Immature natural killer cell (primary cell): ENCODE data around the gene PEAR1. TPM values are rescaled to one million over a fixed set of nuclear protein-coding genes. Genes with fewer than 3 reads are reported as not detected.

ENCODE experiments used
- DNase-seq, 3 donors: peaks; one replicate each; pipeline ENCODE4 v3.0.0; 2022; ENCODE audit warnings: mixed read lengths in 1 of 3
- H3K27ac Mint-ChIP-seq, 6 donors: one replicate each; pipeline ENCODE4 v1.8.0; 2020; ENCODE audit warnings: mixed read lengths in 6 of 6, mild to moderate bottlenecking in 5 of 6, inconsistent platforms in 4 of 6, moderate library complexity in 3 of 6
- H3K27me3 Mint-ChIP-seq, 3 donors: one replicate each; pipeline ENCODE4 v1.8.0; 2020 to 2021; ENCODE audit warnings: low read depth in 3 of 3, mild to moderate bottlenecking in 3 of 3, mixed read lengths in 3 of 3, moderate library complexity in 3 of 3, inconsistent platforms in 1 of 3
- H3K36me3 Mint-ChIP-seq, 3 donors: one replicate each; pipeline ENCODE4 v1.8.0; 2020; ENCODE audit warnings: mixed read lengths in 3 of 3, inconsistent platforms in 2 of 3, mild to moderate bottlenecking in 2 of 3
- H3K4me1 Mint-ChIP-seq, 2 donors: one replicate each; pipeline ENCODE4 v1.8.0; 2020; ENCODE audit warnings: inconsistent platforms in 2 of 2, mild to moderate bottlenecking in 2 of 2, mixed read lengths in 2 of 2, moderate library complexity in 1 of 2
- H3K4me3 Mint-ChIP-seq, 5 donors: one replicate each; pipeline ENCODE4 v1.8.0; 2020; ENCODE audit warnings: mild to moderate bottlenecking in 5 of 5, mixed read lengths in 5 of 5, inconsistent platforms in 3 of 5, moderate library complexity in 3 of 5
- H3K9me3 Mint-ChIP-seq, 6 donors: one replicate each; pipeline ENCODE4 v1.8.0; 2020; ENCODE audit warnings: mild to moderate bottlenecking in 6 of 6, mixed read lengths in 6 of 6, inconsistent platforms in 4 of 6, moderate library complexity in 3 of 6
- polyA plus RNA-seq, 3 donors: library from polyadenylated mRNA; unstranded; fragments of 300-500 nt; fragmentation: Illumina TruSeq; gene quantifications; one replicate each; pipeline ENCODE4 v1.2.3, GENCODE V29; 2021

PEAR1 gene
- polyA plus RNA-seq, 3 donors from 2014 or later = 0.28 TPM; not detected in 2

- H3K27me3 Mint-ChIP-seq = peaks cover 4 to 8% (median 7%) of the 10 kb centered on the region in 3 donors
- DNase-seq = no peak
- no peaks in the 10 kb centered on the region for H3K4me1 Mint-ChIP-seq
- no peak overlapping the region for H3K4me3 Mint-ChIP-seq
- H3K27ac Mint-ChIP-seq = no peak overlapping the region
- H3K9me3 Mint-ChIP-seq = no peaks in the 10 kb centered on the region
- peaks cover 0 to 3% (median 0%) of the 10 kb centered on the region in 3 donors for H3K36me3 Mint-ChIP-seq
These were observed 11.9 kb upstream of the PEAR1 start for GRCh38 chr1:156881663-156882062.

- Mint-ChIP-seq H3K9me3 (no peaks in the 10 kb centered on the region), H3K4me1 (no peaks in the 10 kb centered on the region), H3K4me3 (no peak overlapping the region), H3K27ac (no peak overlapping the region), H3K27me3 (peaks cover 4 to 9% (median 8%) of the 10 kb centered on the region in 3 donors), H3K36me3 (peaks cover 0 to 3% (median 0%) of the 10 kb centered on the region in 3 donors)
- DNase-seq = no peak
These were observed 11.0 kb upstream of the PEAR1 start for GRCh38 chr1:156882543-156882942.

- no peaks in the 10 kb centered on the region for H3K4me1 Mint-ChIP-seq
- DNase-seq = no peak
- H3K4me3 Mint-ChIP-seq = no peak overlapping the region
- H3K27me3 Mint-ChIP-seq = peaks cover 6 to 9% (median 8%) of the 10 kb centered on the region in 3 donors
- H3K36me3 Mint-ChIP-seq = peaks cover 0 to 3% (median 0%) of the 10 kb centered on the region in 3 donors
- no peak overlapping the region for H3K27ac Mint-ChIP-seq
- no peaks in the 10 kb centered on the region for H3K9me3 Mint-ChIP-seq
These were observed 9.6 kb upstream of the PEAR1 start for GRCh38 chr1:156883919-156884318.

GRCh38 chr1:156884560-156885184 lies 8.8 kb upstream of the PEAR1 start:
- Mint-ChIP-seq H3K27ac (peak overlapping the region in 1 of 6 donors; percentile 31), H3K4me3 (no peak overlapping the region), H3K36me3 (peaks cover 0 to 3% (median 0%) of the 10 kb centered on the region in 3 donors), H3K4me1 (no peaks in the 10 kb centered on the region), H3K27me3 (peaks cover 6 to 10% (median 9%) of the 10 kb centered on the region in 3 donors), H3K9me3 (no peaks in the 10 kb centered on the region)
- no peak for DNase-seq

- no peak overlapping the region for H3K4me3 Mint-ChIP-seq
- DNase-seq = no peak
- H3K27me3 Mint-ChIP-seq = peaks cover 8 to 14% (median 9%) of the 10 kb centered on the region in 3 donors
- H3K4me1 Mint-ChIP-seq = no peaks in the 10 kb centered on the region
- no peaks in the 10 kb centered on the region for H3K9me3 Mint-ChIP-seq
- H3K36me3 Mint-ChIP-seq = peaks cover 0 to 3% (median 0%) of the 10 kb centered on the region in 3 donors
- no peak overlapping the region for H3K27ac Mint-ChIP-seq
These were observed 8.2 kb upstream of the PEAR1 start for GRCh38 chr1:156885314-156885713.

GRCh38 chr1:156885880-156886355 lies 7.6 kb upstream of the PEAR1 start:
- no peak for DNase-seq
- Mint-ChIP-seq H3K9me3 (no peaks in the 10 kb centered on the region), H3K27ac (no peak overlapping the region), H3K36me3 (peaks cover 0 to 3% (median 0%) of the 10 kb centered on the region in 3 donors), H3K27me3 (peaks cover 9 to 18% (median 10%) of the 10 kb centered on the region in 3 donors), H3K4me1 (no peaks in the 10 kb centered on the region), H3K4me3 (no peak overlapping the region)

GRCh38 chr1:156886583-156887281 lies 6.8 kb upstream of the PEAR1 start:
- peaks cover 0 to 3% (median 0%) of the 10 kb centered on the region in 3 donors for H3K36me3 Mint-ChIP-seq
- H3K9me3 Mint-ChIP-seq = no peaks in the 10 kb centered on the region
- H3K4me1 Mint-ChIP-seq = peaks cover under 1 to 3% of the 10 kb centered on the region in 2 donors
- no peak for DNase-seq
- H3K27ac Mint-ChIP-seq = peak overlapping the region in 1 of 6 donors; percentile 55
- peaks cover 10 to 25% (median 13%) of the 10 kb centered on the region in 3 donors for H3K27me3 Mint-ChIP-seq
- H3K4me3 Mint-ChIP-seq = no peak overlapping the region

- DNase-seq = no peak
- Mint-ChIP-seq H3K27me3 (peaks cover 14 to 28% (median 18%) of the 10 kb centered on the region in 3 donors), H3K4me1 (peaks cover 5 to 9% of the 10 kb centered on the region in 2 donors), H3K9me3 (no peaks in the 10 kb centered on the region), H3K36me3 (peaks cover 0 to 3% (median 0%) of the 10 kb centered on the region in 3 donors), H3K27ac (no peak overlapping the region), H3K4me3 (no peak overlapping the region)
These were observed 6.2 kb upstream of the PEAR1 start for GRCh38 chr1:156887317-156887716.

GRCh38 chr1:156887734-156888133 lies 5.8 kb upstream of the PEAR1 start:
- peaks cover 6 to 10% of the 10 kb centered on the region in 2 donors for H3K4me1 Mint-ChIP-seq
- H3K36me3 Mint-ChIP-seq = peaks cover 0 to 3% (median 0%) of the 10 kb centered on the region in 3 donors
- no peak overlapping the region for H3K4me3 Mint-ChIP-seq
- DNase-seq = no peak
- no peak overlapping the region for H3K27ac Mint-ChIP-seq
- no peaks in the 10 kb centered on the region for H3K9me3 Mint-ChIP-seq
- H3K27me3 Mint-ChIP-seq = peaks cover 17 to 31% (median 18%) of the 10 kb centered on the region in 3 donors

- peaks cover 13 to 31% (median 18%) of the 10 kb centered on the region in 3 donors for H3K27me3 Mint-ChIP-seq
- H3K36me3 Mint-ChIP-seq = no peaks in the 10 kb centered on the region
- no peak overlapping the region for H3K27ac Mint-ChIP-seq
- H3K4me3 Mint-ChIP-seq = peak overlapping the region in 1 of 5 donors; percentile 3
- H3K9me3 Mint-ChIP-seq = no peaks in the 10 kb centered on the region
- peaks cover 10 to 11% of the 10 kb centered on the region in 2 donors for H3K4me1 Mint-ChIP-seq
- DNase-seq = peak; percentile 47 to 52 (median 51)
These were observed 3.5 kb upstream of the PEAR1 start for GRCh38 chr1:156889802-156890580.

- H3K4me1 Mint-ChIP-seq = peaks cover 10 to 11% of the 10 kb centered on the region in 2 donors
- peak; percentile 71 to 76 (median 73) for DNase-seq
- H3K4me3 Mint-ChIP-seq = peak overlapping the region; percentile 60 to 79 (median 69)
- H3K27me3 Mint-ChIP-seq = peaks cover 13 to 33% (median 16%) of the 10 kb centered on the region in 3 donors
- H3K9me3 Mint-ChIP-seq = no peaks in the 10 kb centered on the region
- H3K36me3 Mint-ChIP-seq = no peaks in the 10 kb centered on the region
- peak overlapping the region in 2 of 6 donors; percentile 7 to 37 for H3K27ac Mint-ChIP-seq
These were observed 1.1 kb upstream of the PEAR1 start for GRCh38 chr1:156892190-156893047.

- Mint-ChIP-seq H3K27ac (no peak overlapping the region), H3K4me1 (peaks cover 10 to 11% of the 10 kb centered on the region in 2 donors), H3K9me3 (no peaks in the 10 kb centered on the region), H3K27me3 (peaks cover 11 to 38% (median 16%) of the 10 kb centered on the region in 3 donors), H3K4me3 (peak overlapping the region in 1 of 5 donors; percentile 38), H3K36me3 (no peaks in the 10 kb centered on the region)
- DNase-seq = no peak
These were observed 483 bp downstream of the PEAR1 start for GRCh38 chr1:156894001-156894400.
